Mesenchymal stem cell (in vitro differentiated cells and primary cell): ENCODE data around the gene SLCO4C1.

Experiments used
- DNase-seq: peaks from one replicate; pipeline ENCODE4 v3.0.0-alpha.2; 2013
- H2AFZ ChIP-seq: one replicate; pipeline ENCODE4 v1.6.1; 2013; ENCODE audit warnings: low read depth, mild to moderate bottlenecking, control low read depth, inconsistent platforms, low read length, moderate library complexity
- H2AK5ac ChIP-seq: 2 replicates; pipeline ENCODE4 v1.6.1; 2013; ENCODE audit warnings: low read length, moderate library complexity, mild to moderate bottlenecking, inconsistent platforms; ENCODE audit not compliant: severe bottlenecking
- H2BK120ac ChIP-seq: one replicate; pipeline ENCODE4 v1.6.1; 2013; ENCODE audit warnings: low read depth, mild to moderate bottlenecking, inconsistent platforms, low read length, moderate library complexity
- H2BK12ac ChIP-seq, 2 experiments: one replicate each; pipeline ENCODE4 v1.6.1; 2013; ENCODE audit warnings: inconsistent platforms in 2 of 2, low read length in 2 of 2, mild to moderate bottlenecking in 2 of 2, moderate library complexity in 2 of 2, control low read depth in 1 of 2
- H2BK15ac ChIP-seq: one replicate; pipeline ENCODE4 v1.6.1; 2013; ENCODE audit warnings: mild to moderate bottlenecking, low read depth, inconsistent platforms; ENCODE audit not compliant: poor library complexity, severe bottlenecking
- H2BK5ac ChIP-seq: 2 replicates; pipeline ENCODE4 v1.6.1; 2013; ENCODE audit warnings: low read depth, mild to moderate bottlenecking, low read length, control low read depth, inconsistent platforms; ENCODE audit not compliant: poor library complexity, severe bottlenecking
- H3K14ac ChIP-seq, 2 experiments: one replicate each; pipeline ENCODE4 v1.6.1; 2013; ENCODE audit warnings: inconsistent platforms in 2 of 2, low read length in 2 of 2, control low read depth in 1 of 2, mild to moderate bottlenecking in 1 of 2, moderate library complexity in 1 of 2
- H3K18ac ChIP-seq, 2 experiments: one replicate each; pipeline ENCODE4 v1.6.1; 2013; ENCODE audit warnings: inconsistent platforms in 2 of 2, low read length in 2 of 2, control low read depth in 1 of 2, low read depth in 1 of 2, mild to moderate bottlenecking in 1 of 2
- H3K23ac ChIP-seq, 2 experiments: one replicate each; pipeline ENCODE4 v1.6.1; 2013; ENCODE audit warnings: inconsistent platforms in 2 of 2, low read length in 2 of 2, mild to moderate bottlenecking in 2 of 2, moderate library complexity in 2 of 2, control low read depth in 1 of 2
- H3K27ac ChIP-seq: 2 replicates; pipeline ENCODE4 v1.5.1; 2013; ENCODE audit warnings: mild to moderate bottlenecking, moderate library complexity, low read length, control low read depth, inconsistent platforms; ENCODE audit not compliant: poor library complexity, severe bottlenecking
- H3K27me3 ChIP-seq, 2 experiments: 2 replicates each; pipeline versions ENCODE4 v1.6.1 to v1.7.0; 2013; ENCODE audit warnings: low read length in 2 of 2, mild to moderate bottlenecking in 2 of 2, moderate library complexity in 2 of 2, control low read depth in 1 of 2, inconsistent platforms in 1 of 2; ENCODE audit not compliant: control insufficient read depth in 1 of 2, insufficient read depth in 1 of 2
- H3K36me3 ChIP-seq, 2 experiments: 2 replicates each; pipeline versions ENCODE4 v1.6.1 to v1.7.0; 2013; ENCODE audit warnings: low read length in 2 of 2, control low read depth in 1 of 2, inconsistent platforms in 1 of 2, low read depth in 1 of 2, mild to moderate bottlenecking in 1 of 2; ENCODE audit not compliant: insufficient read depth in 2 of 2, control insufficient read depth in 1 of 2
- H3K4ac ChIP-seq, 2 experiments: one replicate each; pipeline ENCODE4 v1.6.1; 2013; ENCODE audit warnings: inconsistent platforms in 2 of 2, low read length in 2 of 2, mild to moderate bottlenecking in 2 of 2, moderate library complexity in 2 of 2, control low read depth in 1 of 2, low read depth in 1 of 2
- H3K4me1 ChIP-seq: 2 replicates; pipeline ENCODE4 v1.6.1; 2013; ENCODE audit warnings: low read depth, low read length, control low read depth; ENCODE audit not compliant: control insufficient read depth, insufficient read depth
- H3K4me2 ChIP-seq: 2 replicates; pipeline ENCODE4 v1.6.1; 2013; ENCODE audit warnings: low read length, mild to moderate bottlenecking, inconsistent platforms; ENCODE audit not compliant: poor library complexity, severe bottlenecking
- H3K4me3 ChIP-seq, 2 experiments: 2 replicates each; pipeline versions ENCODE4 v1.5.1 to v1.7.0; 2013; ENCODE audit warnings: low read length in 2 of 2, mild to moderate bottlenecking in 2 of 2, control low read depth in 1 of 2, low read depth in 1 of 2; ENCODE audit not compliant: insufficient read depth in 1 of 2
- H3K79me1 ChIP-seq: replicated peaks from 2 replicates; pipeline ENCODE4 v1.6.1; 2013; ENCODE audit warnings: mild to moderate bottlenecking, control low read depth, low read length, inconsistent platforms; ENCODE audit not compliant: poor library complexity, severe bottlenecking
- H3K9ac ChIP-seq: 2 replicates; pipeline ENCODE4 v1.7.0; 2013; ENCODE audit warnings: mild to moderate bottlenecking, low read length, moderate library complexity
- H3K9me3 ChIP-seq: 2 replicates; pipeline ENCODE4 v1.7.0; 2013; ENCODE audit warnings: mild to moderate bottlenecking, low read length; ENCODE audit not compliant: control insufficient read depth
- H4K8ac ChIP-seq: one replicate; pipeline ENCODE4 v1.6.1; 2013; ENCODE audit warnings: inconsistent platforms, mild to moderate bottlenecking, low read length, moderate library complexity
- H4K91ac ChIP-seq: one replicate; pipeline ENCODE4 v1.6.1; 2013; ENCODE audit warnings: mild to moderate bottlenecking, low read length, inconsistent platforms
- WGBS: methylation state at CpG from one replicate; pipeline ENCODE4 v1.1.7; 2013; ENCODE audit warnings: mixed read lengths; 5-methylcytosine and 5-hydroxymethylcytosine counted together

Gene SLCO4C1

DNA sequence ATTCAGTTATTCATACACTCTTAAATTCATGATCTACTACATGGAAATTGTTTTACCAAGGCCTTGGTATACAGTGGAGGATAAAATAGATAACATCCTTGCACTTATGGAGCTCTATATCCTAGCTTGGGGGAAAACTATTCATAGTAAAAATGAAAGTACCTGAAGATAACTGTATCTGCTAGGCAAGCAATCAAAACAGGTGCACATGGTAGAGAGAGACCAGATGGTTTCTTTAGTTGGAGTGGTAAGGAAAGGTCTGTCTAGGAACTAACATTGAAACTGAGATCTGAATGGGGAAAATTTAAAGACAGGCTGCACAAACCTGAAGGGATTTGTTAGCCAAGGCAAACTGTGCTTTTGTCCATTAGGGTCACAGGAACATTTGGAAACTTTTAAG, 11.1 kb upstream of the SLCO4C1 start:
- Histone ChIP-seq H3K4me2 (no peak overlapping the region), H3K4me3 (no peak overlapping the region)

DNA sequence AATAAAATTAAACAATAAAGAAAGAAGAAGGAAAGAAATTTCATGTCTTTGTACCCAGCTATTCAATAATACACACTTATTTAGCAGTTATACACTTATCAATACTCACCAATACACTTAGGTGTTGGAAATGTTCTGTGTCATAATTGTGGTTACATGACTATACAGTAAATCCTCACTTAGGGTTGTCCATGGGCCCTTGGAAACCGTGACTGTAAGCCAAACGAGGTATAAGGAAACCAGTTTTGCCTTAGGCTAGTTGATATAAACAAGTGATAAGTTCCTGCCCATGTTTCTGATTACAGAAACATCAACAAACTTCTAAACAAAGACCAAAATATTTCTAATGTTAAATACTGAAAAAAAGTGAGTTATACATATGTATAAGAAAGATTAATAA, 10.0 kb upstream of the SLCO4C1 start:
- no peak overlapping the region for H4K8ac ChIP-seq
- no peak overlapping the region for H2BK12ac ChIP-seq
- no peak overlapping the region for H3K9ac ChIP-seq
- no CpG with 5 or more reads among the region's 2 CpGs for WGBS
- H3K14ac ChIP-seq, result no peak overlapping the region
- H3K27me3 ChIP-seq, result no peaks in the 10 kb centered on the region
- H2BK5ac ChIP-seq, result no peak overlapping the region
- H3K23ac ChIP-seq, result no peak overlapping the region
- H3K9me3 ChIP-seq, result no peaks in the 10 kb centered on the region
- no peak overlapping the region for H2AK5ac ChIP-seq
- H4K91ac ChIP-seq, result no peak overlapping the region
- H3K18ac ChIP-seq, result no peak overlapping the region
- no peak overlapping the region for H2AFZ ChIP-seq
- no peaks in the 10 kb centered on the region for H3K79me1 ChIP-seq
- H3K36me3 ChIP-seq, result no peaks in the 10 kb centered on the region
- no peak overlapping the region for H3K4me3 ChIP-seq
- no peak overlapping the region for H3K4me2 ChIP-seq
- no peak overlapping the region for H3K27ac ChIP-seq
- H3K4me1 ChIP-seq, result peaks cover 2% of the 10 kb centered on the region
- no peak overlapping the region for H2BK15ac ChIP-seq
- no peak overlapping the region for H2BK120ac ChIP-seq
- H3K4ac ChIP-seq, result no peak overlapping the region
- DNase-seq, result no peak

More for the DNA sequence above, 11.1 kb upstream of the SLCO4C1 start:
- no peak overlapping the region for H2AFZ ChIP-seq
- H3K14ac ChIP-seq, result no peak overlapping the region
- H2BK5ac ChIP-seq, result no peak overlapping the region
- H4K8ac ChIP-seq, result no peak overlapping the region
- no peaks in the 10 kb centered on the region for H3K36me3 ChIP-seq
- H3K79me1 ChIP-seq, result no peaks in the 10 kb centered on the region
- no peak overlapping the region for H2BK12ac ChIP-seq
- H4K91ac ChIP-seq, result no peak overlapping the region
- no peak overlapping the region for H3K27ac ChIP-seq
- H3K23ac ChIP-seq, result no peak overlapping the region
- peaks cover 3% of the 10 kb centered on the region for H3K4me1 ChIP-seq
- H3K27me3 ChIP-seq, result no peaks in the 10 kb centered on the region
- H2BK120ac ChIP-seq, result no peak overlapping the region
- H3K18ac ChIP-seq, result no peak overlapping the region
- no peak overlapping the region for H2BK15ac ChIP-seq
- H3K4ac ChIP-seq, result no peak overlapping the region
- no peak for DNase-seq
- H2AK5ac ChIP-seq, result no peak overlapping the region
- H3K9ac ChIP-seq, result no peak overlapping the region
- H3K9me3 ChIP-seq, result no peaks in the 10 kb centered on the region

DNA sequence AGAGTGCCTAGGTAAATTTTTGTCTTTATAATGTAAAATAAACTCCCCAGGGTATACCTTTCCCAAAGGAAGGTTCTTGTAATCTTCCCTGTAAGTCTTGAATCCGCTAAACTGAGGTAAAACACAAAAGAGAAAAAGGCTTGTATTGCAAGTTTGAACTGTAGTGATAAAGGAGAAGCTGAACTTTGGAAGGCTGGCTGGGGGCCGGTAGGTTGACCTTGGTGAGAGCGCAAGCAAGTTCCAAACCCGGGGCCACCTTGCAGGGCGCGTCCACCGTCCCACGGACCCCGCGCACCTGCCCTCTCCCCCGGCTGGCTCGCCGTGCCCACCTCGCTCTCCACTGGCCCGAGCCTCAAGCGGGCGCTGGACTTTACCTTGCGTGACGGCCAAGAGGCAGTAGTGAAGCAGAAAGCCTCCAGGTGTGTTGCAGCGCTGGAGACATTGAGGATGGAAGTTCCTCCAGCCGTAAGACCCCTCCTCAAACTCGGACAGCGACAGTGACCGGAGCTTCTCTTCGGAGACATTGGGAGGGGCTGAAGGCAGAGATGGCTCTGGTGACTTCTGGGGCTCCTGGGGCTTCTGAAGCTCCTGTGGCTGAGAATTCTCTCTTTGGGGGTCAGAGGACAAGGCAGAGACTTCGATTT, 428 bp downstream of the SLCO4C1 start:
- no peak overlapping the region for H2BK120ac ChIP-seq
- no peak for DNase-seq
- no peak overlapping the region for H4K91ac ChIP-seq
- no peaks in the 10 kb centered on the region for H3K36me3 ChIP-seq
- H2BK12ac ChIP-seq, result peak overlapping the region in 1 of 2 experiments; percentile 43
- H3K4me1 ChIP-seq, result peaks cover 8% of the 10 kb centered on the region
- peak overlapping the region; percentile 70 for H3K9ac ChIP-seq
- H2BK15ac ChIP-seq, result peak overlapping the region; percentile 17
- H2AFZ ChIP-seq, result peak overlapping the region; percentile 83
- peaks cover 0 to 13% of the 10 kb centered on the region in 2 experiments for H3K27me3 ChIP-seq
- no peak overlapping the region for H3K14ac ChIP-seq
- peak overlapping the region in 1 of 2 experiments; percentile 34 for H3K18ac ChIP-seq
- H4K8ac ChIP-seq, result no peak overlapping the region
- H3K9me3 ChIP-seq, result no peaks in the 10 kb centered on the region
- H2AK5ac ChIP-seq, result no peak overlapping the region
- peak overlapping the region in 1 of 2 experiments; percentile 2 for H3K23ac ChIP-seq
- peak overlapping the region; percentile 76 to 84 for H3K4me3 ChIP-seq
- peak overlapping the region; percentile 27 for H3K27ac ChIP-seq
- H2BK5ac ChIP-seq, result no peak overlapping the region
- H3K4ac ChIP-seq, result no peak overlapping the region
- peaks cover 4% of the 10 kb centered on the region for H3K79me1 ChIP-seq
- H3K4me2 ChIP-seq, result peak overlapping the region; percentile 88
- WGBS, result 7% methylated on average over 26 of the region's 26 CpGs

DNA sequence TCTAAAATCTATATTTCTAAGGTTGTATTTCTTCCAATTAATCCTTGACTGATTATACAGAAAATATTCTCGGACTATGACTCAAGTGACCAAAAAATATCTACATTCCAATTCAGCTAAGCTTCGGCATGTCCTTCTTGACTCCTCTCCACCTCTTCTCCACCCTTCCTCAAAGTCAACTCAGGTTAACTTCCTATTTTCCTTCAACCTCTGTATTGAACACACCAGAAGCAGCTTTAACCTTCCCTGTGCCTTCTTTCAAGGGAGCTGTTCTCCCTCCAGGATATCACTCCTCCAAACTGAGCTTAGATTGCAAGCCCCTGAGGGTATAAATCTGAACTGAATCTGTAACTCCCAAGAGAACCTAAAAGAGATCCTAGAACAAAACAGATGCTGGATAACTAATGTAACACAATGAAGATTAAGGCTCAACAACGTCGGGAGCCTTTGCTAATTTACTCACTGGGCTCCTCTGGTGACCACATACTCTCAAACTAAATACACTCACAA, 1.1 kb downstream of the SLCO4C1 start:
- H3K9me3 ChIP-seq, result no peaks in the 10 kb centered on the region
- peaks cover 0 to 13% of the 10 kb centered on the region in 2 experiments for H3K27me3 ChIP-seq
- H3K79me1 ChIP-seq, result peaks cover 7% of the 10 kb centered on the region
- no peak overlapping the region for H2AK5ac ChIP-seq
- no peak overlapping the region for H3K14ac ChIP-seq
- peak overlapping the region; percentile 38 for H3K4me2 ChIP-seq
- no peak overlapping the region for H3K23ac ChIP-seq
- H3K36me3 ChIP-seq, result no peaks in the 10 kb centered on the region
- H3K4me3 ChIP-seq, result no peak overlapping the region
- no peak overlapping the region for H2AFZ ChIP-seq
- 47% methylated on average over 4 of the region's 4 CpGs for WGBS
- H2BK12ac ChIP-seq, result no peak overlapping the region
- H3K9ac ChIP-seq, result no peak overlapping the region
- H2BK120ac ChIP-seq, result no peak overlapping the region
- peaks cover 8% of the 10 kb centered on the region for H3K4me1 ChIP-seq
- H3K27ac ChIP-seq, result no peak overlapping the region
- H2BK15ac ChIP-seq, result no peak overlapping the region
- no peak overlapping the region for H4K8ac ChIP-seq
- DNase-seq, result no peak
- no peak overlapping the region for H2BK5ac ChIP-seq
- H3K18ac ChIP-seq, result no peak overlapping the region
- H4K91ac ChIP-seq, result no peak overlapping the region
- no peak overlapping the region for H3K4ac ChIP-seq
